Stimulated activated naive CD4-positive, alpha-beta T cell (primary cell): ENCODE data around the gene EYA2.

Source experiments
- DNase-seq, 6 experiments: peaks; one replicate each; lab custom pipeline; 2025; lab: John Stamatoyannopoulos, UW

EYA2 gene

DNA sequence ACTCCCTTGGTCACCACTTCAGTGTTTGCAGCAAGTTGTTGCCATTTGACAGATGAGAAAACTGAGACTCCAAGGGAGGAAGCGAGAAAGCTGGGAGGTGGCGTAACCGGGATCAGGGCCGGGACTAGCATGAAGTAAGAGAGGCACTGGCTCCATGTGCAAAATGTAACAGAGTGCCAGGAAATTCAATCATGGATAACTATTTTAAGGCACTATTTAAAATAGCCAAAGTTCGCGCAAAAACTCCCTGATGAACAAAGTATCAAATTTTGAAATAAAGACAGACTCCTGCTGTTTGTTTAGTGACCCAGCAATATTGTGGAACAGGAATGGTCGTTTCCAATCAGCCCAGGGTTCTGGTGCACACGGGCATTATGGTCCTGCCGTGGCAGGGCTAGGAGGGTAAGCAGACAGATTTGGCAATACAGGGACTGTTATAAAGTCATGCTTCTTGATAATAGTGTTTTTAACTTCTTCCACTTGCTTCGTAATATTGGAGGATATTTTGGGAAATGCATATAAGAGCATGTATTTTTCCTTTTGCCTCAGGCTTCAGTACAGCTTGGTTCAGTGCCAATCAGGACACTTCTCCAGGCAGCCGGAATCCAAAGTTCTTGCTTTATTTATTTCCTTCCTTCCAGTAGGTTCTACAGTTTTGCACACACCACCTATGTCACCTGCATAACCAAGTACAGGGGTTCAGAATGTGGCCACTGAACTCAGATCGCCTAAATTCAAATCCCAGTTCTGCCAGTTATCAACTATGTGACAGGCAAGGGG is 141.6 kb downstream of the EYA2 start:
- no peak for DNase-seq

DNA sequence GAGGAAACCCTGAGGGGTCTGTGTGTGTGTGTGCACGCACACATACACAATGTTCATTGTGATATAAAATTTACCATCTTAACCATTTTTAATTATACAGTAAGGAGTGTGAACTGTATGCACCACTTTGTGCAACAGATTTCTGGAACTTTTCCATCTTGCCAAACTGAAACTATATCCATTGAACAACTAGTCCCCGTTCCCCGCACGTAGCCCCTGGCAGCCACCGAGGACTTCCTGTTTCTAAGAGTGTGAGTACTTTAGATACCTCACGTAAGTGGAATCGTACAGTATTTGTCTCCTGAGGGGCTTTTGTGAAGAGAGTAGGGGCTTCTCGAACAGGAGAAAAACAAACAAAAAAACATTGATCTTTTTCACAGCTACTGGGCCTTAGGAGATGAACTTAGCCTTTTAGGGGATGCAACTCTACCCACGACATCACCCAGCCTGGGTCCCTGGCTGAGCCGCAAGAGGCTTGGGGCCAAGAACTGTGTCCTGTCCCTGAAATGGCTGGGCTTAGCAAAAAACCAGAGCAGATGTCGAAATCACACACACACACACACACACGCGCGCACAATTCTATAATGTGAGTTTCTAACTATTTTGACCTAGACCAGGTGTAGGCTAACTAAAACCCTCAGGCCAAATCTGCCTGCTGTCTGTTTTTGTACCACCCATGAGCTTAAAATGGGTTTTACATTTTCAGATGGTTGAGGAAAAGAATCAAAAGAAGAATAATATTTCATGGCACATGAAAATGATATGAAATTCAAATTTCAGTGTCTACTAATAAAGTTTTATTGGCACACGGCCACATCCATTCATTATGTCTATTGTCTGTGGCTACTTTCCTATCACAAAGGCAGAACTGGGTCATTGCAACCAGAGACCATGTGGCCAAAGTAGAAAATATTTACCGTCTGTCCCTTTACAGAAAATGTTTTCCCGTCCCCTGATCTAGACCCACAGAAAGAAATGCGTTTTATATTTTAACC is 144.2 kb downstream of the EYA2 start:
- no peak for DNase-seq

DNA sequence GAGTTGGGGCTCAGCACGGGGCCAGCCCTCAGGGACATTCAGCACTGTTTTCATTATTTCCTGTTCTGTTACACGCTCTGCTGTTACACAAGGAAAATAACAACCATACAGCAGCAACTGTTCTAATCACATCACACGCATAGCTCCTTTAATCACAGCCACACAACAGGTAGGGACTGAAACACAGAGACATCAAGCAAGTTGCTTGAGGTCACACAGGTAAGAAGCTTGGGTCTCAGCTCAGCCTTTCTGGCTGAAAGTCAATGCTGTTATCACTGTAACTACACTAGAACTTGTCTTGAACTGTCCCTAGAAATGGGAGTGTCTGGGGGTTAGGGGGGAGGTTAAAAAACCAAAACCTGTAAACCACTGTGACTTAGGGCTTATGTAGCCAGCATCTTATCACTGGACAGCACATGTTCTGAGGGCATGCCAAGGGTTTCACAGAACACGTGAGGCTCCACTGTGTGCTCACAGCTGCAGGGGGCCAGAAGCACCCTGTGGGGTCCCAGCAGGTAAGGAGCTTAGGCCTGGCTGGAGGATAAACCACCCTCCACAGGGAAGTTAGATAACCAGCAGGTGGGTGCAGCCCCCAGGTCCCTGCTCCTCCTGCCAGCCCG is 146.0 kb downstream of the EYA2 start:
- DNase-seq = no peak

DNA sequence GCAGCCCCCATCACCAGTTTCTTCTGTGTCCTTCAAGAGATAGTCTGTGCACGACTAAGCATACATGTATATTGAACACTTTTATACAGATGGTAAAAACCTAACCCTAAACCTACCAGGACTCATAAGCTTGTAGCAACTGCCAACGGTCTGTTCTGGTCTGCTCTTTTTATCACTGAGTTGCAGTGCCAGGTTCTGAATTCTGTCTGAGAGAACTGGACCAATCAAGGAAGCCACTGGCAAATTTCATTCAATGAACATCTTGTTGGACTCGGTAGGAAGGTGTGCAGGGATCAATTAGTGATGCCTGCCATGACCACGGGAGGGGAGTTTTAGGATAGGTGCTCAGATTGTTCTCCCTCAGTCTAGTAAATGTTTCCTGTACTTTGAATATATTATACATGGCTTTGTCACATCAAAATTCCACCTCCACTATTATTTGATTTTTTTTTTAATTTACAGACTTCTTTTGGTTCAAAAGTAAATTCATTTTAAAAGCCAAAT is 146.8 kb downstream of the EYA2 start:
- no peak for DNase-seq

DNA sequence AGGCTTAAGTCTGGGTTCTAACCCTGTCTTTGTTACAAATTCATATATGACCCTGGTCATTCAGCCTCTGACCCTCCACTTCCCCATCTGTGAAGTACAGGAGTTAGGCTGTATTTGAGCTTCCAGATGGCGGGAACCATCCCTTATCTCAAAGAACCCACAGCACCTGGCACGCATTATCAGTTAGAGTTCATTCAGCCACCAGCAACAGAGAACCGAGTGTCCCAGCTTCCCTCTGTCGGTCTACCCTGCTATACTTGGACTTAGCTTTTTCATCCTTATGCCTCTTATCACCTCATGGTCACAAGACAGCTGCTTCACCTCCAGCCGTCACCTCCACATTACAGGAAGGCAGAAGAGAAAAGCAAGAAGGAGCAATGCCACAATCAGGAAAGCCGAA is 147.8 kb downstream of the EYA2 start:
- no peak for DNase-seq

DNA sequence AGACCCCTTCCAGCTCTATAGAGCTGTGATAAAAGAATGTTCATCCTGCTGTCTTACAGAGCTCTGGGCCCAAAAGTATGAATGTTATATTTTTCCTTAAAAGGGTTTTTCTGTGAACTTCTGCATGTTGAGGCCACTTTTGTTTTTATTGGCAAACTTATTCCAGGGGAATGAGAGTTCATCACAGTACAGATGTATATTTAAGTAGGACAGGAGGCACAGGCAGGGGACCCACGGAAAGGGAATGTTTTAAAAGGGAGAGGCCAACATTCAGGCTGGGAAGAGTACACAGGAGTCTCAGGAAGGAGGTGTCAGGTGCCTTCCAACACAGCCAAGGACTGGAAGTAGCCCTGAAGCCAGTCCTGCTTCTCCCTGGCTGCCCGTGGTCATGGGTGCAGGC is 148.4 kb downstream of the EYA2 start:
- DNase-seq = no peak

DNA sequence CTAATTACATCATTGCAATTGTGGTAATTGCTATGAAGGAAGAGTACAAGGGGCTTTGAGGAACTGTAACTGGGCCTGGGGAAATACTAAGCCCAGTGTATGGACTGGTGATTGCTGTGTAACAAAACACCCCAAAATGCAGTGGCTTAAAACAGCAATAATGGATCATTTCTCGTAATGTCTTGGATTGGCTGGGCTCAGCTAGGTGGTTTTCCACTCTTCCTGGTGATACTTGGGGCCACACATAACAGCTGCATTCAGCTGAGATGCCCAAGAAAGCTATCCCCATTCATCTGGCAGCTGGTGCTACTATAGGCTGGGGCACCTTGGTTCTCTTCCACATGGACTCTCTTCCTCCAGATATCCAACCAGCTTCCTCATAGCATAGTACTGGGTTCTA is 150.3 kb downstream of the EYA2 start:
- DNase-seq = no peak

DNA sequence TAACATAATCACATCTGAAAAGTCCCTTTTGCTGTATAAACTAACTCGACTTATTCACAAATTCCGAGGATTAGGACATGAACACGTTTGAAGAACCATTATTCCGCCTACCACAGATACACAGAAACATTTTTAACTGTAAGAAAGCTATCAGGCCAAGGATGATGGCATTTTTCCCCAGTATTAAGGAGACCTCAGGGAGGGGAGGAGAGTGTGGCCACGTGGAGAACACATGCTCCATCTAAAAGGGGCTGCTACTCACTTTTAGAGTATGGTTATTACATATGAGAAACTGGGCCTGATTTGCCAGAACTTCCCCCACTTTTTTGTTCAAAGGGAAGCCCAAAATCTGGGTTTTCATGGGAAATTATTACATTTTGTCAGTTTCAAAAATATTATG is 153.4 kb downstream of the EYA2 start:
- DNase-seq = no peak

DNA sequence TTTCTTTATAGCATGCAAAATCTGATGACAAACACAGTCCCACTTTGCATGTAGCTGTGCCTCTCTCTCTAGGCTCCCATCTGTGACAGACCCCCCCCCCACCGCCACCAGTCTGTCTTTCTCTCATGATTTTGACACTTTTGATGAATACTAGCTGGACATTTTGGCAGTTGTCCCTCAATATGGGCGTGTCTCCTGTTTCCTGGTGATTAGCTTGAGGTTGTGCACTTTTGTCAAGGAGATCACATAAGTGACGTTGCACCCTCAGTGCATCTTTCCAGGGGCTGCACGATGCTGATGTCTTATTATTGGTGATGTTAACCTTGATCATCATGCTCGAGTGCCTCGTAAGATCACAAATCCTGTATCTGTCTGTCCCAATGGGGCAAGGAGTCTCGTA is 155.1 kb downstream of the EYA2 start:
- no peak for DNase-seq

DNA sequence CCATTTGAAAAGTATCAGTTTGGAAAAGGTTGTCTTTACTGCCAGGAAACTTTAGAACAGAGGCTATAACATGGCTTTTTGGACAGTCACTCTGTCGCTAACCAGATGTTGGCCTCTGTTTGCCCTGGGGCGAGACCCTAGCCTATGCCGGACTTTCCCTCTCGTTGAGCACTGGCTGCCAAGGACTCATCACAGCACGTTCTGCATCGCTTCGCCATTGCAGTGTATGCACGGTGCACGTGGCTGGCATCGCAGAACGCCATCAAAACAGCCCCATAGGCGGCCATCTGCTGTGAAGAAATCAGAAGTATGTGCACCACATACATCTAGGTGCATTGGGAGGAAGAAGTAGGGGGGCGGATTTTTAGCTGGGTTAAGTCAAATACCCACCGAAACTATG is 156.4 kb downstream of the EYA2 start:
- DNase-seq = no peak

DNA sequence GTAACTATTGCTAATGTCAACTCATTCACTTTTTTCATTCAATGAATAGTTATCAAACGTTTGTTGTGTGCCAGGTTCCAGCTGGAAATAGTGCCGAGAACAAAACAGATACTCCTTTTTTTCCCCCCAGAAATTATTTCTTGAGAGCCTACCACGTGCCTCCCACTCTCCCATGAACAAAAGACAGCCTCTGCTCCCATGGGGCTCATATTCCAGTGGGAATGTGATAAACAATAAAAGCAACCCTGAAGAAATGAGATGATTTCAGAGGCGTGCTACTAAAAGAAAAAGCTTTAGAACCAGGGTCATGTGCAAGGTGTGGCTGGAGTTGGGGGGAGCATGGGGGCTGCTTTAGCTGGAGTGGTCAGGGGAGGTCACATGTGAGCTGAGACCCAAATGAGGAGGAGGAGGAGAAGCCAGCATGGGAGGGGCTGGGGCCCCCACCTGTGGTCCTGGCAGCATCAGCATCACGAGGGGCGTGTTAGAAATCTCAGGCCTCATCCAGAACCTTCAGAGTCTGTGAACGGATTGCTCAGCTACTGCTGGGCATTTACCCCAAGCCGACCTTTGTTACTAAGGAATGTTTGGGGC is 157.4 kb downstream of the EYA2 start:
- DNase-seq = no peak

DNA sequence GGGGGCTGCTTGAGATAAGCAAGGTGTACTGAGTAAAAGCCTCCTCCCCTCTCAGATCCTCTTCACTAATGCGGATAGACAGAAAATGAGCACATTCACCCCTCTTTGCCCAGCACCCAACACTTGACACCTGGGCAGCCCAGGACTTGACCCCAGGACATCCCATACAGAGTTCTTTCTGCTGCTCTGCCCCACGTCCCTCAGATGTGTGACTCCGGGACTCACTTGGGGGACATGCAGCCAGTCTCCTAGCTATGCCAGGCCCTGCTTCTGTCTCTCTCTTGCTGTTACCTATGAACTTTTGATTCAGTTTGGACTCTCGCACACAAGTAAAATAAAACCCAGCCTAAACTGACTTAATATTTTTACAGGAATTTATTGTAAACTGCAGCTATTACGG is 159.9 kb downstream of the EYA2 start:
- no peak for DNase-seq

DNA sequence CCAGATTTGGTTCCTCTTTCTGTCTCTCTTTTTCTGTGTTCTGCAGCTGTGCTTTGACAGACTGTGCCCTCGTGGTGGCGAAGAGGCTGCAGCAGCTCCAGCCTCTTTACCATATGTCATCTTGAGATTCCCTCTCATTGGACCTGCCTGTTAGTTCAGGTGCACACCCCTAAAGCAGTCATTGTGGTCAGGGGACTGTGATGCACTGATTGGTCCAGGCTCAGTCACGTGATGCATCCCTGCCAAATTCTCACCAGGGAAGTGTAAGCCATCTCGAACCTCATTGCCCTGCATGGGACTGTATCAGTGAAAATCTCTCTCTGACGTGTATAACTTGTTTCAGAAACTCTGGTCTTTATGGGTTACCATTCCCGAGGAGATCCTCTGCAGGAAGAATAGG is 160.3 kb downstream of the EYA2 start:
- no peak for DNase-seq

DNA sequence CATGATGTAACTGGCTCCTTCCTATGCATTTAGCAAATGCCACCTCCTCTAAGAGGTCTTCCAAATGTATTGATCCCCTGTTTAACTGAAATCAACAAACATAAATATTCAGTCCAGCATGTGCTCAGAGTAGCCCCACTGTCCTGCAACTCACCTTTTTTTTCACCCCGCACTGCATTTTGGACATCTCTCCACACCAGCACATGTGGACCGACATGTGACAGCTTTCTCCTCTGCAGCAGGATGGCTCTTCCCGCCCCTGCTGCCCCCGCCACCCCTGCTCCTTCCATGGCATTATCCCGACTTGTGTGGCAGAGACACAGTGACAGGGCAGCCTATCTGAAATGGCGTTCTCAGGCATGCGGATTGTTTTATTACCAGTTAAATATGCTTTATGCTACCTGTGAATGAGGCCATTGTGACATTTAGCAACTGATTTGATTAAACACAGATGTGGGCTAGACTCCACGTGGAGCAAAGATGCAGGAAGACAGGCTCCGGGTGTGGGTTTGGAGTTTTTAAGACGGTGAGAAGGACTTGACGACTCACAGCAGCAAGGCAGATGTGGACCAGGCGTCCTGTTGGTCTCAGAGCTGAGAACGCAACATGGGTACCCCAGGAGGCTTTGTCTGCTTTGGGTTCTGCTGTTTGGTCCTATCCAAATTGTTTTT is 161.2 kb downstream of the EYA2 start:
- DNase-seq = no peak

DNA sequence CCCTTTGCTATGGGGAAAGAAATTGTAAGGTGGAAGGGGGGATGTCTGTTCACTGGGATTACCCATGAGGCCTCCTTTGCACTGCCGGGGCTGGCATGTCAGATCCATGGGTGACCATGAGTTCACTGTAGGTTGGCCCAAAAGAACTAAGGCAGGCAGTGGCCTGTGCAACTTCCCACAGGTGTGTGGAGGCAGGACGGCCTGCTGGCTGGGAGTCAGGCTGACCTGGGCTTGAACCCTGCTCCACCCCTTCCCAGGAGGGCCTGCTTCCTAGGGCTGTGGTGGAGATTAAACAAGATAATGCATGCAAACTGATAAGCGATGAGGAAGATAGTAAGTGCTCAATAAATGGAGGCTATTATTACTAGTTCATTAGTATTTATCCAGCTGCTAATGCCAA is 163.0 kb downstream of the EYA2 start:
- no peak for DNase-seq

DNA sequence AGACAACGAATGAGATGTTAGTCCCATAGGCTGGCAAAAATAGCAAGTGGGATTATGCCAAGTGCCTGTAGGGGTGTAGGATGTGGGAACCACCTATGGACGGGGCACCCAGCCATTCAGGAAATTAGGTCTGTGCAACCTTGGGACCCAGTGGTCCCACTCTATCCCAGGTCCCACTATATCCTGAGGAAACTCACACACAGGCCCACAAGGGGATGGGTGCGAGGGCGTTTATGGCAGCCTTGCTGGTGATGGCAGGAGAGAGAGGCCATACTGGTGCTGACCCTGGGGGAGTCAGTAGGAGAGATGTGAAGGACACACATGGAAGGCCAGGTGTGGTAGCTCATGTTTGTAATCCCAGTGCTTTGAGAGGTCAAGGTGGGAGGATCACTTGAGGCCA is 163.6 kb downstream of the EYA2 start:
- DNase-seq = no peak

DNA sequence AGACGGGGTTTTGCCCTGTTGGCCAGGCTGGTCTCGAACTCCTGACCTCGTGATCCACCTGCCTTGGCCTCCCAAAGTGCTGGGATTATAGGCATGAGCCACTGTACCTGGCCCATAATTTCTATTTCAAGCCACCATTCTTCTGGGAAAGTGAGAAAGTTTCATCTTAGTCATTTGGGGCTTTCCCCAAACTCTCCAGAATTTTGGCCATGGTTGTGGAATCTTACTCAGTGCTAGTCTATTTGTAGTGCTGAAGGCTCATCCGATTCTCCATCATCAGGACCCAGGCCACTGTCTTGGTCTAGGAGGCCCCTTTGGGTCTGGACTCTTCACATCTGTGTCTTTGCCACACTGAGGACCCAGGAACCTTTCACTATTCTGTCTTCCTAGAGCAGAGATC is 164.9 kb downstream of the EYA2 start:
- DNase-seq = no peak

DNA sequence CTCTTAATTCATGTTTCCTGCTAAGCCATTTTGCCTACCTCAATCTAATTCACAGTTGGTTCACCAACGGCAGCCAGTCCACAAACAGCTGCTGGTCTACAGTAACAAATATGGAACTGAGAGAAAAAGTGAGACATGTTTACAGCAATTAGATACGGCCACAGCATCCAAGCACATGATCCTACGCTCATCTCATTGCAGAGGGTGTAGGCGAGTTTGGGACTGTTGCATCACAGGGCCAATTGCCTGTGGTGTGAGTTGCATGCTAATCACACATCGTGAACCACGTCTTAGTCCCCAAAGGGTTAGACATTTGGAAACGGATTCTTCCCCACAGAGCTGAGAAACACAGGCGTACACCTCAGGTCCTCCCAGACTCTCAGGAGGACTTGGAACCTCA is 166.9 kb downstream of the EYA2 start:
- no peak for DNase-seq

DNA sequence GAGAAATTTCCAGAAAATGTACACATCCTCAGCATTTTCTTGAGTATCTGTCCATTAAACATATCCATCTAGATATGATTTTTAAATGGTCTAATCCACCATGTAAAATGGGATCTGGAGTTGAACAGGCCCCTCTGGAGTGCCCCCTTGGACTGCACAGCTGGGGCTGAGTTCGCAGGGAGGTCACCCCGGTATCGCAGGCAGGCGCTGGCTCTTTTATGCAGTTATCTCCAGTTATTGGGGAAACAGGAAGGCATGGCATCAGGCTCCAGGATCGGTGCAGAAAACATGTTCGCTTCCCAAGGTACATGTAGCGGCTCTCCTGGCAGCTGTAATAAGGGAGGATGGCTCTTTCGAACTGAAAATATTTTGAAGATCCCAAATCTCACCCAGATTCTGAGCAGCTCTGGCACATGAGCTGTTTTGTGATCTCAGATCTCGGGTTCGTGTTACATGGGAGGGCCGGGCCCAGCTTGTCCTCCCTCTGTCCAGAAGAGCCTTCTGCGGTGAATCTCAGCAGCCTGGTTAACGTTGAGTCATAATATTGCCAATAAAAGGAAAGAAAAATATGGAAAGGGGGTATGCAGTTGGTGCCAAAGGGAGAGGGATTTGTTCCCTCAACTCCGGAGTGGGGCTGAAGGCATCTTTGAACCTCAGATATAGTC is 167.7 kb downstream of the EYA2 start:
- DNase-seq = no peak

DNA sequence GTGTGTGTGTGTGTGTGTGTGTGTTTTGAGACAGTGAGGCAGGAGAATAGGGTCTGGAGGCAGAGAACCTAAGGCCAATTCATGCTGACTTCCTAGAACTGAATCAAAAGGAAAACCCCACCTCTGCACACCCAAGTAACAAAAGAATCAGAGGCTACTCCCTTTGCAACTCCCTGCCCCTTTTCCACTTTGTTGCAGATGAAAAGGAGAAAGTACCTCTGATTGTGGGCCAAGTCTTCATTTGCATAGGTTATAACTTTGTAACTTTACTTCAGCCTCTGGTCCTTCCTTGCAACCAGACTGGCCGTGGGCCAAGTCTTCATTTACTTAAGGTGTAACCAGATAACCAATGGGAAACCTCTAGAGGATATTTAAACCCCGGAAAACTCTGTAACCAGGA is 168.8 kb downstream of the EYA2 start:
- DNase-seq = no peak

DNA sequence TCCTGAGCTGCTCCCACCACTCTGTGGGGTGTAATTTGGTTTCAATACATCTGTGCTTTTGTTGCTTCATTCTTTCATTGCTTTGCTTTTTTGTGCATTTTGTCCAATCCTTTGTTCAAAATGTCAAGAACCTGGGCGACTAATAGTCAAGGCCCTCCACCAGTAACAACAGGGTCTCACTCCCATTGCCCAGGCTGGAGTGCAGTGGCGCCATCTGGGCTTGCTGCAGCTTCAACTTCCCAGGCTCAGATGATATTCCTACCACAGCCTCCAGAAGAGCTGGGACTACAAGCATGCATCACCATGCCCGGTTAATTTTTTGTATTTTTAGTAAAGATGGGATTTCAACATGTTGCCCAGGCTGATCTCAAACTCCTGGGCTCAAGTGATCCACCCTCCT is 169.2 kb downstream of the EYA2 start:
- no peak for DNase-seq
